Brain microvascular endothelial cell (primary cell): ENCODE data around the gene SLC6A5.

Source experiments
- DNase-seq: peaks from one replicate; pipeline ENCODE4 v3.0.0-alpha.2; 2020
- H3K27ac ChIP-seq: fragments of 250-450 bp; sonication (Bioruptor Pico); 2 replicates; pipeline ENCODE4 v1.5.1; 2020; ENCODE audit warnings: mild to moderate bottlenecking, moderate library complexity
- H3K27me3 ChIP-seq: fragments of 250-450 bp; sonication (Bioruptor Pico); replicated peaks from 2 replicates; pipeline ENCODE4 v1.5.1; 2020; ENCODE audit warnings: mild to moderate bottlenecking
- H3K36me3 ChIP-seq: fragments of 250-450 bp; sonication (Bioruptor Pico); replicated peaks from 2 replicates; pipeline ENCODE4 v1.5.1; 2020; ENCODE audit warnings: mild to moderate bottlenecking
- H3K4me3 ChIP-seq: 2 replicates; pipeline ENCODE4 v1.5.1; 2011; ENCODE audit warnings: low read depth, mild to moderate bottlenecking, control low read depth, low read length, moderate library complexity
- CTCF ChIP-seq: IDR thresholded peaks from 2 replicates; pipeline ENCODE4 v1.5.1; 2011; ENCODE audit warnings: low read depth, mild to moderate bottlenecking, moderate library complexity, low read length, control low read depth, inconsistent platforms; ENCODE audit errors: missing control alignments
- in situ Hi-C: cut with HindIII; loops from 2 replicates; pipeline ENCODE4 v1.10.0; 2017; ENCODE audit warnings: low sequenced_read_pairs, low pct_ligation_motif_present

SLC6A5 gene

GRCh38 chr11:20631519-20632168 lies 32.2 kb downstream of the SLC6A5 start:
- Histone ChIP-seq H3K27me3 (no peaks in the 10 kb centered on the region), H3K27ac (no peak overlapping the region), H3K36me3 (no peaks in the 10 kb centered on the region), H3K4me3 (no peak overlapping the region)
- no peak for TF ChIP-seq CTCF
- in situ Hi-C loops, result no loop called here
- no peak for DNase-seq

GRCh38 chr11:20632169-20632532 lies 32.7 kb downstream of the SLC6A5 start:
- no peak overlapping the region for H3K4me3 ChIP-seq
- no peaks in the 10 kb centered on the region for H3K27me3 ChIP-seq
- H3K36me3 ChIP-seq, result no peaks in the 10 kb centered on the region
- no peak for TF ChIP-seq CTCF
- no peak for DNase-seq
- H3K27ac ChIP-seq, result no peak overlapping the region
- in situ Hi-C loops, result no loop called here

GRCh38 chr11:20634044-20634443 lies 34.6 kb downstream of the SLC6A5 start:
- H3K36me3 ChIP-seq, result no peaks in the 10 kb centered on the region
- in situ Hi-C loops, result no loop called here
- H3K4me3 ChIP-seq, result no peak overlapping the region
- no peak for DNase-seq
- no peaks in the 10 kb centered on the region for H3K27me3 ChIP-seq
- TF ChIP-seq CTCF, result no peak
- no peak overlapping the region for H3K27ac ChIP-seq

GRCh38 chr11:20634781-20635180 lies 35.4 kb downstream of the SLC6A5 start:
- Histone ChIP-seq H3K27ac (no peak overlapping the region), H3K4me3 (no peak overlapping the region), H3K36me3 (no peaks in the 10 kb centered on the region), H3K27me3 (no peaks in the 10 kb centered on the region)
- TF ChIP-seq CTCF, result no peak
- in situ Hi-C loops, result no loop called here
- DNase-seq, result no peak

GRCh38 chr11:20638074-20638473 lies 38.7 kb downstream of the SLC6A5 start:
- no peaks in the 10 kb centered on the region for H3K36me3 ChIP-seq
- DNase-seq, result no peak
- no peak for TF ChIP-seq CTCF
- in situ Hi-C loops, result no loop called here
- no peak overlapping the region for H3K4me3 ChIP-seq
- no peak overlapping the region for H3K27ac ChIP-seq
- H3K27me3 ChIP-seq, result no peaks in the 10 kb centered on the region

- H3K36me3 ChIP-seq, result no peaks in the 10 kb centered on the region
- in situ Hi-C loops, result no loop called here
- H3K4me3 ChIP-seq, result no peak overlapping the region
- H3K27me3 ChIP-seq, result no peaks in the 10 kb centered on the region
- no peak for TF ChIP-seq CTCF
- no peak for DNase-seq
- H3K27ac ChIP-seq, result no peak overlapping the region
Observed at GRCh38 chr11:20639688-20640087, 40.3 kb downstream of the SLC6A5 start.
